HEK293 (cell line): ENCODE data around the gene ADAR.

Experiments
- CTCF ChIA-PET: fragments of 350-600 bp; formaldehyde crosslinking; extraction: SDS; loops from one replicate; lab custom pipeline; 2021; ENCODE audit warnings: antibody characterized with exemption; lab: Yijun Ruan, JAX
- POLR2A ChIA-PET: fragments of 300-600 bp; formaldehyde crosslinking; extraction: SDS; loops from one replicate; lab custom pipeline; 2020; ENCODE audit warnings: antibody characterized with exemption, inconsistent platforms; lab: Yijun Ruan, JAX
- H3K27ac ChIP-seq: fragments of 200-500 bp; sonication (Bioruptor generic); 2 replicates; pipeline ENCODE4 v1.5.1; 2014; ENCODE audit warnings: low read depth, low read length, control low read depth, inconsistent platforms; ENCODE audit errors: extremely low read depth
- H3K36me3 ChIP-seq, 2 experiments: fragments of 200-500 bp in 1 of 2; sonication (Bioruptor generic) in 1 of 2; 1 replicate in 1 of 2; 2 replicates in 1 of 2; pipeline ENCODE4 v1.5.1; 2014 to 2017; ENCODE audit warnings: inconsistent platforms in 2 of 2, low read length in 2 of 2; ENCODE audit not compliant: control insufficient read depth in 2 of 2, insufficient read depth in 1 of 2
- H3K4me1 ChIP-seq: fragments of 200-500 bp; sonication (Bioruptor generic); 2 replicates; pipeline ENCODE4 v1.5.1; 2014; ENCODE audit warnings: mild to moderate bottlenecking, low read length, inconsistent platforms; ENCODE audit not compliant: control insufficient read depth, insufficient read depth
- H3K4me3 ChIP-seq: 2 replicates; pipeline ENCODE4 v1.5.1; 2011; ENCODE audit warnings: low read depth, mild to moderate bottlenecking, control low read depth, low read length, moderate library complexity
- H3K9me3 ChIP-seq: fragments of 200-500 bp; sonication (Bioruptor generic); 2 replicates; pipeline ENCODE4 v1.5.1; 2014; ENCODE audit warnings: low read depth, low read length, inconsistent platforms; ENCODE audit not compliant: control insufficient read depth, insufficient read depth
- FEZF1 ChIP-seq: fragments of 450-650 bp; formaldehyde crosslinking; IDR thresholded peaks from 2 replicates; pipeline ENCODE4 v1.5.1; 2016; ENCODE audit warnings: missing biosample characterization, missing genetic modification characterization
- KLF8 ChIP-seq: fragments of 450-650 bp; formaldehyde crosslinking; IDR thresholded peaks from 2 replicates; pipeline ENCODE4 v1.5.1; 2016; ENCODE audit warnings: missing biosample characterization, missing genetic modification characterization
- PRDM4 ChIP-seq: fragments of 450-650 bp; formaldehyde crosslinking; IDR thresholded peaks from 2 replicates; pipeline ENCODE4 v1.5.1; 2017; ENCODE audit warnings: missing biosample characterization, missing genetic modification characterization
- REPIN1 ChIP-seq: fragments of 450-650 bp; formaldehyde crosslinking; IDR thresholded peaks from 2 replicates; pipeline ENCODE4 v1.5.1; 2017; ENCODE audit warnings: missing biosample characterization, missing genetic modification characterization, low read depth
- ZNF138 ChIP-seq: fragments of 450-650 bp; formaldehyde crosslinking; IDR thresholded peaks from 2 replicates; pipeline ENCODE4 v1.5.1; 2016; ENCODE audit warnings: missing biosample characterization, missing genetic modification characterization, borderline replicate concordance
- ZNF184 ChIP-seq: fragments of 450-650 bp; IDR thresholded peaks from 2 replicates; pipeline ENCODE4 v1.5.1; 2018; ENCODE audit warnings: missing biosample characterization, mild to moderate bottlenecking, missing genetic modification characterization
- ZNF24 ChIP-seq: fragments of 450-650 bp; formaldehyde crosslinking; IDR thresholded peaks from 2 replicates; pipeline ENCODE4 v1.5.1; 2016; ENCODE audit warnings: missing biosample characterization, missing genetic modification characterization
- ZNF274 ChIP-seq, 2 experiments: fragments of 200-500 bp in 1 of 2; fragments of 450-650 bp in 1 of 2; sonication (Bioruptor generic) in 1 of 2; formaldehyde crosslinking in 1 of 2; IDR thresholded peaks; 2 replicates each; pipeline versions ENCODE4 v1.5.1 to v1.6.1; 2014 to 2016; ENCODE audit warnings: borderline replicate concordance in 1 of 2, inconsistent platforms in 1 of 2, low read length in 1 of 2, missing biosample characterization in 1 of 2, missing genetic modification characterization in 1 of 2
- ZNF558 ChIP-seq: fragments of 450-650 bp; formaldehyde crosslinking; IDR thresholded peaks from 2 replicates; pipeline ENCODE4 v1.5.1; 2016; ENCODE audit warnings: missing biosample characterization, missing genetic modification characterization
- ZNF585B ChIP-seq: fragments of 450-650 bp; formaldehyde crosslinking; IDR thresholded peaks from 2 replicates; pipeline ENCODE4 v1.5.1; 2016; ENCODE audit warnings: missing biosample characterization, missing genetic modification characterization
- ZNF701 ChIP-seq: fragments of 450-650 bp; formaldehyde crosslinking; IDR thresholded peaks from 2 replicates; pipeline ENCODE4 v1.5.1; 2016; ENCODE audit warnings: missing biosample characterization, missing genetic modification characterization
- ZSCAN5A ChIP-seq: fragments of 450-650 bp; formaldehyde crosslinking; IDR thresholded peaks from 2 replicates; pipeline ENCODE4 v1.5.1; 2016; ENCODE audit warnings: missing biosample characterization, missing genetic modification characterization
- TF ChIP-seq, protein P1 (sequence below): sonication (generic); formaldehyde crosslinking; IDR thresholded peaks from 2 replicates; pipeline ENCODE4 v1.8.1; 2022; ENCODE audit warnings: mild to moderate bottlenecking, moderate library complexity, missing genetic modification reagents
- TF ChIP-seq, protein P2 (sequence below): fragments of 450-650 bp; formaldehyde crosslinking; IDR thresholded peaks from 2 replicates; pipeline ENCODE4 v1.5.1; 2016; ENCODE audit warnings: missing biosample characterization, missing genetic modification characterization

The ADAR gene

DNA sequence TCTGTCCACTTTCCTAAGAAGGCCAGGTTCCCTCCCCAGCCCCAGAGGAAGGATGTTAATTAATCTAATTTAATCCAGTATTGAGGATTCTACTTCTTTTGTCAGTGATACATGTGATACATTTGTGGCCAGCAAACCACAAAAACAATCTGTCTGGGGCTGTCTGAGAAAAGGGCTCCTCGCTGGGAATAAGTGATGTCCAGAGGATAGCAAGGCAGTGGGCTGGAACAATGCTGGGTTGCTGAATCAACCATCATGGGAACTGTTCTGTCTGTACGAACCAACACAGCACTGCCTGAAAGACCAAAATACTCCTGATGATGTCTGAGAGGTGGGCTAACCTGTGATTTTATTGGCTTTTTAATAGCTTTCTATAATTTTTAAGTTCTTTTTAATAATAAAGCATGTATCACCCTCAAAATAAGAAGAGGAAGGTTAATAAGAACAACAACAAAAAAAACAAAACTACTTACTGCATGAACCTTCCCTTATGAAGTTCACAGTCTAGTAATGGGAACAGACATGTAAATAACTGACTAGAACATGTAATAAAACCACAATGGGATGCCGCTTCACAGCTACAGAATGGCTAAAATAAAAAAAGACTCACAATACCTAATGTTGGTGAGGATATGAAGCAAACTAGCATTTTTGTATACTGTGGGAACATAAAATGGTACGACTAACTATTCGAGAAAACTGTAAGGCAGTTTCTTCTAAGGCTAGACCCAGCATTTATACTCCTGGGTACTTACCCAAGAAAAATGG lies 11.4 kb upstream of the ADAR start:
- CTCF ChIA-PET, result interaction anchor here (0.7 to 1.7 kb wide), 2 partner anchors 50 to 60 kb away, joined by 3 to 4 read pairs; no protein-coding TSS in a partner anchor
- H3K4me1 ChIP-seq, result no peaks in the 10 kb centered on the region; the same call in 1 of the 2 replicates
- H3K36me3 ChIP-seq, result peaks cover 0 to 18% of the 10 kb centered on the region in 2 experiments; a peak in 2 of 3 replicates
- TF ChIP-seq, protein P1, sequence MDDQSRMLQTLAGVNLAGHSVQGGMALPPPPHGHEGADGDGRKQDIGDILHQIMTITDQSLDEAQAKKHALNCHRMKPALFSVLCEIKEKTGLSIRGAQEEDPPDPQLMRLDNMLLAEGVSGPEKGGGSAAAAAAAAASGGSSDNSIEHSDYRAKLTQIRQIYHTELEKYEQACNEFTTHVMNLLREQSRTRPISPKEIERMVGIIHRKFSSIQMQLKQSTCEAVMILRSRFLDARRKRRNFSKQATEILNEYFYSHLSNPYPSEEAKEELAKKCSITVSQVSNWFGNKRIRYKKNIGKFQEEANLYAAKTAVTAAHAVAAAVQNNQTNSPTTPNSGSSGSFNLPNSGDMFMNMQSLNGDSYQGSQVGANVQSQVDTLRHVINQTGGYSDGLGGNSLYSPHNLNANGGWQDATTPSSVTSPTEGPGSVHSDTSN (CRISPR knock-in tag), result no peak
- TF ChIP-seq ZNF558 (tag by site-specific recombination) (no peak), ZNF24 (no peak)
- TF ChIP-seq, all 188 proteins: peak for 0
- Histone ChIP-seq H3K27ac (no peak overlapping the region), H3K4me3 (no peak overlapping the region), H3K9me3 (no peaks in the 10 kb centered on the region)
- POLR2A ChIA-PET, result no interaction called here

DNA sequence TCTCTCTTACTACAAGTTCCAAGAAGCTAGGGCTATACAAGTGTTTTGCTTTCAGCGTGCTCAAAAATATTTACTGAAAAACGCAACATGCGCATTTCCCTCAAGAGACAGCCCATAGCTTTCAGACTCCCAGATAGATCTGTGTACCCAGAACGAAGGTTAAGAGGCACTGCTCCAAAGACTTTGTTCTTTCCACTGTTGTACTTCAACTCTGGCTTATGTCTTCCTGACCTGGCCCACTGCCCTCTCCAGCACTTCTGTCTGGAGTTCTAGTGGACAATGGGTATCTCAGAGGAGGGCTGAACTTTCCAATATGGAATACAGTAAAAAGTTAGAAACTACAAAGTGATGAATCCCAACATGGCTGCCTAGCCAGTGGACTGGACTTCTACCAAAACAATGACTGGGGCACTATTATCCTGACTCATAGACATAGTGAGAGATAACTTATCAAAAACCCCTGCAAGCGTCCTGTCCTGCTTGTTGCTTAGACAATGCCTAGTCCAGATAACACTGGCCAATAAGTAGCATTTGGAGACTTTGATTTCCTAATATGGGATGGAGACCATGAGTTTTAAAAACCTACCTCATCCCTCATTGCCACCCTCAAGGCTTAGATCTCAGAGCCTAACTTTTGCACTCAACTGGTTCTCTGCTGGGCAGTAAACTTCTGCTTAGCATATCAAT lies 8.8 kb upstream of the ADAR start:
- ChIA-PET CTCF (no interaction called here), POLR2A (interaction anchor here (0.6 kb wide), 1 partner anchor 8 kb away, joined by 3 read pairs; no protein-coding TSS in a partner anchor)
- TF ChIP-seq ZNF274 (IDR thresholded peaks at IDR 0.05; ENCODE audit: low read length) (no peak), ZNF274 (tag by site-specific recombination; IDR thresholded peaks at IDR 0.05; ENCODE audit: borderline replicate concordance) (no peak), REPIN1 (no peak), FEZF1 (tag by site-specific recombination) (no peak), ZNF585B (tag by site-specific recombination) (no peak), ZNF184 (tag by site-specific recombination) (no peak), ZNF138 (tag by site-specific recombination) (no peak), ZSCAN5A (tag by site-specific recombination) (no peak), ZNF701 (tag by site-specific recombination) (no peak), KLF8 (tag by site-specific recombination) (no peak), PRDM4 (tag by site-specific recombination) (no peak)
- TF ChIP-seq, protein P2, sequence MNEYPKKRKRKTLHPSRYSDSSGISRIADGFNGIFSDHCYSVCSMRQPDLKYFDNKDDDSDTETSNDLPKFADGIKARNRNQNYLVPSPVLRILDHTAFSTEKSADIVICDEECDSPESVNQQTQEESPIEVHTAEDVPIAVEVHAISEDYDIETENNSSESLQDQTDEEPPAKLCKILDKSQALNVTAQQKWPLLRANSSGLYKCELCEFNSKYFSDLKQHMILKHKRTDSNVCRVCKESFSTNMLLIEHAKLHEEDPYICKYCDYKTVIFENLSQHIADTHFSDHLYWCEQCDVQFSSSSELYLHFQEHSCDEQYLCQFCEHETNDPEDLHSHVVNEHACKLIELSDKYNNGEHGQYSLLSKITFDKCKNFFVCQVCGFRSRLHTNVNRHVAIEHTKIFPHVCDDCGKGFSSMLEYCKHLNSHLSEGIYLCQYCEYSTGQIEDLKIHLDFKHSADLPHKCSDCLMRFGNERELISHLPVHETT (tag by site-specific recombination), result no peak
- H3K36me3 ChIP-seq, result peaks cover 0 to under 1% of the 10 kb centered on the region in 2 experiments; a peak in 2 of 3 replicates
- no peaks in the 10 kb centered on the region for H3K9me3 ChIP-seq
- no peak overlapping the region for H3K4me3 ChIP-seq
- no peak overlapping the region for H3K27ac ChIP-seq
- H3K4me1 ChIP-seq, result no peaks in the 10 kb centered on the region; the same call in none of the 2 replicates
